ENCODE results near the gene DLGAP3. TPM values are rescaled to one million over a fixed set of nuclear protein-coding genes. Genes with fewer than 3 reads are reported as not detected.

The DLGAP3 gene
- total and polyA plus RNA-seq, 2 of the 13 experiments (the other 11 are each of a cell fraction or from before 2014, with no cell fraction given), result 0.03 to 0.04 TPM

GRCh38 chr1:34859446-34860200 is 69.8 kb downstream of the DLGAP3 start, which contains the start of gene SMIM12 (continued):
- TF ChIP-seq AGO2 (optimal IDR thresholded peaks at IDR 0.05; ENCODE audit: low read depth, low read length) (peak; percentile 77), ZNF331 (CRISPR knock-in tag; IDR thresholded peaks at IDR 0.05) (peak; percentile 74; the same call in 1 of the 2 replicates), FOSL2 (CRISPR knock-in tag; IDR thresholded peaks at IDR 0.05) (peak; percentile 49; the same call in 1 of the 2 replicates), ZNF276 (CRISPR knock-in tag; IDR thresholded peaks at IDR 0.05; ENCODE audit: low read depth) (no peak), XRCC5 (optimal IDR thresholded peaks at IDR 0.05; ENCODE audit: low read length) (peak; percentile 95), CBX1 (IDR thresholded peaks at IDR 0.05; ENCODE audit: low read depth) (peak; percentile 84), PITX1 (CRISPR knock-in tag; IDR thresholded peaks at IDR 0.05) (peak; percentile 63), HMGXB3 (CRISPR knock-in tag; IDR thresholded peaks at IDR 0.05; ENCODE audit: borderline replicate concordance) (peak; percentile 92; the same call in 1 of the 2 replicates), ZNF672 (CRISPR knock-in tag; IDR thresholded peaks at IDR 0.05) (no peak), ZMAT3 (CRISPR knock-in tag; conservative IDR thresholded peaks at IDR 0.05) (peak; percentile 69; the same call in 1 of the 2 replicates), CAMTA2 (CRISPR knock-in tag; IDR thresholded peaks at IDR 0.05; ENCODE audit: borderline replicate concordance) (no peak), ZNF576 (CRISPR knock-in tag; IDR thresholded peaks at IDR 0.05) (no peak), CHD2 (IDR thresholded peaks at IDR 0.05; ENCODE audit: low read depth, low read length) (no peak), MTF1 (CRISPR knock-in tag; IDR thresholded peaks at IDR 0.05) (peak; percentile 39; the same call in 1 of the 2 replicates), KDM6A (CRISPR knock-in tag; IDR thresholded peaks at IDR 0.05; ENCODE audit: low read depth) (no peak), TFAP4 (IDR thresholded peaks at IDR 0.05; ENCODE audit: borderline replicate concordance, low read depth) (no peak), HOXA5 (CRISPR knock-in tag; IDR thresholded peaks at IDR 0.05) (peak; percentile 66; the same call in 1 of the 2 replicates), HDAC6 (IDR thresholded peaks at IDR 0.05; ENCODE audit: low read depth, low read length) (no peak), ZNF34 (CRISPR knock-in tag; IDR thresholded peaks at IDR 0.05; ENCODE audit: borderline replicate concordance) (peak; percentile 67; the same call in 1 of the 2 replicates), SIN3A (IDR thresholded peaks at IDR 0.05; ENCODE audit: borderline replicate concordance, low read depth, low read length) (peak; percentile 20; the same call in 1 of the 2 replicates), BRF2 (CRISPR knock-in tag; IDR thresholded peaks at IDR 0.05) (0 out of 2 replicates have a peak, but pooled peaks have one; percentile 11), SSRP1 (CRISPR knock-in tag; IDR thresholded peaks at IDR 0.05) (no peak)

Data from HepG2 (cell line).